Superior temporal gyrus (tissue), 1 donor: ENCODE results near the gene ALPK3.
A peak's percentile ranks its signal among the peaks of the same experiment; 100 is the strongest.
"Not testable (repeated sequence)": the region's sequence is repeated elsewhere in the genome, so short reads cannot be mapped to it uniquely, and the experiment has no call there.

ENCODE experiments used
- DNase-seq: peaks from one replicate; pipeline ENCODE4 v3.0.0-alpha.2; 2016; ENCODE audit errors: extremely low spot score

The ALPK3 gene

GRCh38 chr15:84873997-84874396, 56.8 kb downstream of the ALPK3 start:
- DNase-seq, result no peak

GRCh38 chr15:84874981-84875699, 58.0 kb downstream of the ALPK3 start:
- no peak for DNase-seq

- DNase-seq, result no peak
Observed at GRCh38 chr15:84876269-84876668, 59.1 kb downstream of the ALPK3 start.

- not testable (repeated sequence) for DNase-seq
Observed at GRCh38 chr15:84877701-84878100, 60.5 kb downstream of the ALPK3 start.

GRCh38 chr15:84878504-84878903, 61.3 kb downstream of the ALPK3 start:
- peak; percentile 71 for DNase-seq

- no peak for DNase-seq
Observed at GRCh38 chr15:84879088-84879780, 62.1 kb downstream of the ALPK3 start.

- no peak for DNase-seq
Observed at GRCh38 chr15:84880007-84880406, 62.9 kb downstream of the ALPK3 start.

GRCh38 chr15:84880822-84881519, 63.8 kb downstream of the ALPK3 start:
- DNase-seq, result no peak

GRCh38 chr15:84881520-84881830, 64.3 kb downstream of the ALPK3 start:
- no peak for DNase-seq

- no peak for DNase-seq
Observed at GRCh38 chr15:84883466-84883865, 66.3 kb downstream of the ALPK3 start.

- no peak for DNase-seq
Observed at GRCh38 chr15:84883916-84884781, 67.0 kb downstream of the ALPK3 start, which contains the start of gene SLC28A1. Gene SLC28A1 (plus strand): TSS chr15:84884662. CDS start chr15:84887761, 3,099 bp downstream.

- no peak for DNase-seq
Observed at GRCh38 chr15:84885801-84886200, 68.6 kb downstream of the ALPK3 start.

GRCh38 chr15:84886211-84886983, 69.2 kb downstream of the ALPK3 start:
- no peak for DNase-seq

- no peak for DNase-seq
Observed at GRCh38 chr15:84886984-84887299, 69.8 kb downstream of the ALPK3 start.

GRCh38 chr15:84887938-84888337, 70.8 kb downstream of the ALPK3 start:
- no peak for DNase-seq

- no peak for DNase-seq
Observed at GRCh38 chr15:84888639-84889038, 71.5 kb downstream of the ALPK3 start.

- no peak for DNase-seq
Observed at GRCh38 chr15:84889313-84889990, 72.3 kb downstream of the ALPK3 start.

GRCh38 chr15:84889991-84890669, 73.0 kb downstream of the ALPK3 start:
- no peak for DNase-seq

GRCh38 chr15:84890670-84891162, 73.6 kb downstream of the ALPK3 start:
- DNase-seq, result no peak

- DNase-seq, result no peak
Observed at GRCh38 chr15:84891339-84891738, 74.2 kb downstream of the ALPK3 start.
